Urothelium cell line (cell line): ENCODE results near the gene ARHGAP19.

Experiments used
- DNase-seq: peaks from one replicate; pipeline ENCODE4 v3.0.0; 2011; ENCODE audit warnings: low spot score, mixed read lengths
- FAIRE-seq: peaks from 2 replicates; lab custom pipeline; 2011; peaks lifted over from hg19 to GRCh38; lab: Jason Lieb, UNC

Gene ARHGAP19

GRCh38 chr10:97197030-97197500 lies 95.4 kb downstream of the ARHGAP19 start:
- FAIRE-seq (no peak), DNase-seq (no peak)

DNA sequence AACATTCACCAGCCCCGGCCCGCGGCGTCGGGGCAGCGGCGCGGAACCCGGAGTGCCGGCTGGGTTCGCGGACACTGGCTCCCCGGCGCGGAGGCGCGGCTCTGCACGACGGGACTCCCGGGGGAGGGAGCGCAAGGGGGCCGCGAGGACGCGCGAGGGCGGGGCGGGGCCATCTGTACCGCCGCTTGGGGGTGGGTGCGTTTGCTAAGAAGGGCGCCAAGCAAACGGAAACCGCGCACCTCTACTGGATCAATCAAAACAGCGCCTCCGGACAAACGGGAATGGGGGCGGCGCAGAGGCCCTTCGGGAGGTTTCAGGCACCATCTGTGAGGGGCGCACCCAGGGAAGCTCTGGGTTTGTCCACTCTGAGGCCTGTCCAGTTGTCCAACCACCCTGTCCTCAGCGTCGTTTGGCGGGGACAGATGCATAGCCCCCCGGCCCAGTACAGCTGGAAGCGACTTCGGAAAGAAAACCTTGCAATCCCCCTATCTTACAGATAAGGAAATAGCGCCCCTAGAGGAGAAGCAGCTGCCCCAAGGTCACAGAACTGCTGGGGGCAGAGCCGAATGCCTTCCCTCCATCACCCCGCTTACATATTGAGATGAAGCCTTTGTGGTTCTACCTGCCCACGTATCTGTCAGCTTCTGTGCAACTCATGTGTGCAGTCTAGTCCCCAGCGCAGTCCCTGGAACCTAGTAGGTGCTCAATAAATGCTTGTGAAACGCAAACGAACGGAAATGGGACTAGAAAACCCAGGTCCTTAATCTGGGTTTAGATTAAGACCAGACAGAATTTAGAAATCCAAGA lies 96.0 kb downstream of the ARHGAP19 start:
- peak; percentile 32 for FAIRE-seq

GRCh38 chr10:97195706-97196222 lies 96.7 kb downstream of the ARHGAP19 start:
- no peak for FAIRE-seq
- DNase-seq: no peak

More for the DNA sequence above, 96.0 kb downstream of the ARHGAP19 start:
- peak; percentile 88 for DNase-seq

- DNase-seq: no peak
- no peak for FAIRE-seq
Measured at GRCh38 chr10:97192952-97193435, 99.4 kb downstream of the ARHGAP19 start.

DNA sequence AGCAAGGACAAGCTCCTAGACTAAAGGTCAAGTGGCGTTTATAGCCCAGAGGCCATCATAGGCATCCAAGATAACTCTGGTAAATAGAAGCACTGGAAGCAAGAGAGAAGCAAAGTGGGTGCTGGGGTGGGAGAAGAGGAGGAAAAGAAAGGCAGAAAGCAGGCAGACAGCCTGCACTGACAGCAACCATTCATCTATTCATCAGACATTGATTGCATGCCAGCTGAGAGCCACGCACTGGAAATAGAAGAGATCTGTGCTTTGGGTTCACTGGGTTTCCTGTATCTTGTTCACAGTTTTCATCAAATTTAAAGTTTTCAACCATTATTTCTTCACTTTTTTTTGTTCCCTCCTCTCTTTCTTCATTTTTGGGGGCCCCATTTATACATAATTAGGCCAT lies 102.0 kb downstream of the ARHGAP19 start:
- DNase-seq (no peak), FAIRE-seq (no peak)

GRCh38 chr10:97188261-97188711 lies 104.2 kb downstream of the ARHGAP19 start:
- DNase-seq (no peak), FAIRE-seq (no peak)

GRCh38 chr10:97186911-97187310 lies 105.5 kb downstream of the ARHGAP19 start:
- DNase-seq (no peak), FAIRE-seq (no peak)

GRCh38 chr10:97185326-97186058 lies 106.9 kb downstream of the ARHGAP19 start, which contains the start of gene SLIT1:
Gene SLIT1, minus strand, starts transcription at chr10:97185959. Its CDS starts 285 bp downstream, at chr10:97185674.
- no peak for FAIRE-seq
- DNase-seq: peak; percentile 58

DNA sequence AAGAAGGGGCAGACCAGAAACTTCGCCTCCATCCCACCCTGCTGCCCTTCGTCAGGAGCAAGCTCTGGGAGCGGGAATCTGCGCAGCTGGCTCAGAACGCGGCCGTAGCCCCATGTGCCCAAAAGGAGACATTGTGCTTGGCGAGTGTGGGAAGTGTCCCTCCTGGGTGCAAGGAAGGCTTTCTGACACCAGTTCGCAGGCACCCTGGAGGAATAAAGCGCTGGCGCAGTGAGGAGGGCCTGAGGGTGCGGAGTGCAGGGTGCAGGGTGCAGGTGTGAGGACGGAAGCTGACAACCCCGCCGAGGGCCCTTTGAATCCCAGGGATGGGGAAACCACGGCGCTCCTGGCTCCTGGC lies 107.5 kb downstream of the ARHGAP19 start:
- DNase-seq (no peak), FAIRE-seq (no peak)

DNA sequence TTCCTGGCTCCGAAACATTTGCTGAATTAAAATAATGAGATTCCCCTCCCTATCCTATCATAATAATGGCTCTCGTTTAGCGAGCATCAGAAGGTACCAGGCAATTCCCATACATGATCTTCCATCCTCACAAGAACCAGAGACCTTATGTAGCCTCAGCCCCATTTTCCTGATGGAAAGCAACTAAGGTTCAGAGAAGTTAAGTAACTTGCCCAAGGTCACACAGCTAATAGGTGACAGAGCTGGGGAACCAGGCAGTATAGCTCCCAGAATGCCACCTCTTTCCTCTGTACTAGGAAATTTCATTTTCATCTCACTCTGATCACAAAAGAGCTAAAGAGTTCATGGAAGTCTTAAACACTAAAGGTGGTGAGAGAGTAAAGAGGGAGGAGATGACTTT lies 109.1 kb downstream of the ARHGAP19 start:
- DNase-seq (no peak), FAIRE-seq (no peak)

- FAIRE-seq (no peak), DNase-seq (no peak)
Measured at GRCh38 chr10:97182288-97182990, 110.0 kb downstream of the ARHGAP19 start.

- FAIRE-seq: no peak
- DNase-seq: no peak
Measured at GRCh38 chr10:97180986-97181385, 111.5 kb downstream of the ARHGAP19 start.

DNA sequence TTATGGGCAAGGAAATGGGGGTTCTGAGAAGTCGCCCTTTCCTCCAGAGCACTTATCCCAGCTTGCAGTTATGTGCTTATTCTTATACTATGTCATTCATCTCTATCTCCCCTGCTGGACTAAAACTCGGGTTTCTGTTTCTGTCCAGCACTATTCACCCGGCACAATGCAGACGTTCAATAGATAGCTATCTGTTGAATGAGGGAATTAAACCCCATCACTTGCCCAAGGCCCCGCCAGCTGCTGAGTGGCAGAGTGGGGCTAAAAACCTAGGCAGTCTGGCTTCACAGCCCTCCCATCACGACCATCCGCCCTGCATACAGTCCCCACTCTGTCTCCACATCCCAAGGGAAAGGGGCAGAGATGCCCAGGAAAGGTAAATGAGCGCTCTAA lies 112.1 kb downstream of the ARHGAP19 start:
- FAIRE-seq: no peak
- no peak for DNase-seq

DNA sequence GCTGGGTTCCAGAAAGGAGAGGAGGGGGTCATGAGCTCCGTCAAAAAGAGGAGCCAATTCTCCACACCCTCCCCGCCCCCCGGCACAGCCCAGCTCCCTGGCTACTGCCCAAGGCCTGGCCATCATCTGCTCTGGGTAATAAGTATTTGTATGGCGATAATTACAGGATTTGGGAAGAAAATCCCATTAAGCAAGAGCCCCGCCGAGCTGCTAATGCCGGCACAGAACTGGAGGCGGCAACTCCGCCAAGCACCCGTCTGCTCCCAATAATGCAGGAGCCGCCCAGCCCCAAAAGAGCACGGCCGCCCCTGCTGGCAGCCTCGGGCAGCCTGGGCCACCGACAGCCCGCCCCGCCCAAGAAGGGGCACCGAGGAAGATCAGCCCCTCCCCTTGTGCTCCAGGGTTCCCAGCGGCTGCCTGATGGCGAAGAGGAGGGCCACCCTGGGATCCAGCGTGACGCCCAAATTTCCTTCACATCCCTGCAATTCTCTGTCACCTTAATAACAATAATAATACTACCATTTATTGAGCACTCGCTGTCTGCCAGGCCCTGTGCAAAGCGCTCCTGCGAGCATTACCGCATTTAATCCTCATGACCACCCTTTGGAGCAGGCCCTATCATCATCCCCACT lies 112.6 kb downstream of the ARHGAP19 start:
- no peak for FAIRE-seq
- DNase-seq: no peak

DNA sequence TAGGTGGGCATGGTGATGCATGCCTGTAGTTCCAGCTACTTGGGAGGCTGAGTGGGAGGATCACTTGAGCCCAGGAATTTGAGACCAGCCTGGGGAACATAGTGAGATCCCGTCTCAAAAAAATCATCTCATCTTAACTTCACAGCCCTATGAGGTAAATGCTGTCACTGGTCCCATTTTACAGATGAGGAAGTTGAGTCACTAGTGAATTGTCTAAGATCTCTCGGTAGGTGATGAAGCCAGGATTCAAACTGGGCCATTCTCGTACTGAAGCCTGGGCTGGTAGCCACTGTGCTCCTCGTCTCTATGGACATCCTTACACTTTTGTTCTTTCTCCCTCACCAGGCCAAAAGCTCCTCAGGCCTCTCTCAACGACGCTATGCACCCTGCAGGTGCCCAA lies 113.1 kb downstream of the ARHGAP19 start:
- no peak for FAIRE-seq
- DNase-seq: no peak

GRCh38 chr10:97178074-97178473 lies 114.4 kb downstream of the ARHGAP19 start:
- no peak for FAIRE-seq
- no peak for DNase-seq

DNA sequence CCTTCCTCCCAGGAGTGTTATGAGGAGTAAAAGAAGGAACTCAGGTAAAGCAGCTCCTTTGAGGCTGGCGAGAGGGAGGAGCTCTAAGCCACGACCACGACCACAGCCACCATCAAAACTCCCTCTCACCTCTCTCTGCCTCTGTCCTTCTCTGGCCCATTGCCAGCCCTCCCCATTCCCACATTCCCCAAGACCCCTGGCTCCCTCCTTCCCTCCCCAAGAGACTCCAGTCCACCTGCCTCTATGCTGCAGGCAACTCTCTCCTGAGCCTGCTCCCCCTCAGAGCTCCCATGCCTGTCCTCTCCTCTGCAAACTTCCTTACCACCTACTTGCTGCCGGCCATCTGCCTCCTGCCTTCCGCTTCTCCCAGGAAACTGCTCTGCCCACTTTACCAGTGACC lies 116.2 kb downstream of the ARHGAP19 start:
- FAIRE-seq: no peak
- DNase-seq: no peak

- DNase-seq (no peak), FAIRE-seq (no peak)
Measured at GRCh38 chr10:97175586-97175985, 116.9 kb downstream of the ARHGAP19 start.

DNA sequence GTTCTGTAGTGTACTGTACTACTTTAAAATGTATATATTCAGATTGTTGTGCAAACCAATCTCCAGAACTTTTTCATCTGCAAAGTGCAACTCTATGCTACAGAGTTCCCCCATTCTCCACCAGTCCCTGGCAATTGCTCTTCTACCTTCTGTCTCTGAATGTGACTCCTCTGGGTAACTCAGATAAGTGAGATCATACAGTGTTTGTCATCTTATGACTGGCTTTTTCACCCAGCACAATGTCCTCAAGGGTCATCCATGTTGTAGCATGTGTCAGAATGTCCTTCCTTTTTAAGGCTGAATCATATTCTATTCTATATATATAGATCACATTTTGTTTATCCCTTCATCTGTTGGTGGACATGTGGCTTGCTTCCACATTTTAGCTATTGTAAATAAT lies 117.5 kb downstream of the ARHGAP19 start:
- DNase-seq: no peak
- FAIRE-seq: no peak

- FAIRE-seq (no peak), DNase-seq (no peak)
Measured at GRCh38 chr10:97174276-97174775, 118.1 kb downstream of the ARHGAP19 start.
